Right lobe of liver (tissue), 6 donors: ENCODE measurements around the gene NUDT9. TPM values are rescaled to one million over a fixed set of nuclear protein-coding genes. Genes with fewer than 3 reads are reported as not detected.
"Not testable (repeated sequence)": the region's sequence is repeated elsewhere in the genome, so short reads cannot be mapped to it uniquely, and the experiment has no call there.

ENCODE experiments used
- ATAC-seq, 4 donors: fragments of 200-7000 bp; cut with Tn5 transposase; one replicate each; pipeline ENCODE4 v1.9.1; 2020; ENCODE audit warnings: mild to moderate bottlenecking in 4 of 4, moderate library complexity in 4 of 4
- DNase-seq, 3 donors: peaks; one replicate each; pipeline ENCODE4 v3.0.0-alpha.2; 2020
- H3K27ac ChIP-seq, 3 donors: fragments of 200-600 bp; one replicate each; pipeline ENCODE4 v1.8.0; 2022
- H3K27me3 ChIP-seq, 2 donors: fragments of 200-600 bp; one replicate each; pipeline ENCODE4 v1.8.0; 2022
- H3K36me3 ChIP-seq, 4 donors: fragments of 200-600 bp; sonication (generic) in 1 of 4; one replicate each; pipeline versions ENCODE4 v1.5.1 to v1.8.0; 2017 to 2022; ENCODE audit warnings: control low read depth in 1 of 4
- H3K4me1 ChIP-seq, 4 donors: fragments of 200-600 bp; sonication (generic) in 1 of 4; one replicate each; pipeline versions ENCODE4 v1.5.1 to v1.8.0; 2017 to 2022; ENCODE audit warnings: control low read depth in 1 of 4
- H3K4me3 ChIP-seq, 3 donors: fragments of 200-600 bp; one replicate each; pipeline ENCODE4 v1.8.0; 2022
- H3K9me3 ChIP-seq, 4 donors: fragments of 200-600 bp; sonication (generic) in 1 of 4; one replicate each; pipeline versions ENCODE4 v1.5.1 to v1.8.0; 2017 to 2022; ENCODE audit warnings: control low read depth in 1 of 4
- CTCF ChIP-seq, 4 donors: fragments of 200-600 bp in 3 of 4; fragments of 450-650 bp in 1 of 4; IDR thresholded peaks; one replicate each; pipeline versions ENCODE4 v1.5.1 to v1.8.0; 2016 to 2022; ENCODE audit warnings: antibody characterized with exemption in 4 of 4, mild to moderate bottlenecking in 2 of 4
- POLR2A ChIP-seq: fragments of 450-650 bp; IDR thresholded peaks from one replicate; pipeline ENCODE4 v1.6.1; 2017; ENCODE audit warnings: antibody characterized with exemption, mild to moderate bottlenecking
- WGBS: methylation state at CpG from one replicate; pipeline ENCODE4 v1.1.6; 2018; ENCODE audit warnings: low coverage, low lambda C conversion rate; ENCODE audit not compliant: insufficient coverage; ENCODE audit errors: missing lambda C conversion rate; 5-methylcytosine and 5-hydroxymethylcytosine counted together
- intact Hi-C, 2 donors: fragments of 100-400 bp; cut with DNase I; formaldehyde crosslinking; loops; one replicate each; pipeline versions ENCODE4 v1.11.2 to v1.14.1; 2022
- total RNA-seq, 6 experiments: library from RNA; depleted of rRNA in 2 of 6; stranded (reverse); fragments of >200 nt in 2 of 6; fragmentation: NEBNext Ultra II Directional in 3 of 6; extraction: Animal tissue kit (Norgen Biotek cat#: 25700) in 3 of 6; gene quantifications; one replicate each; pipeline versions ENCODE4 v1.1.0 to v1.2.4, GENCODE V29; 2016 to 2023
- donor health status: DM: no; HTN: yes; CAD: no.
- donor health status: DM: no; HTN: no; CAD: no.
- donor health status: DM: no; HTN: no; CAD: no.
- donor health status: DM: no; HTN: yes; CAD: no.
- donor health status: DM: no; HTN: yes; CAD: no.

NUDT9 gene
- total RNA-seq, 6 experiments from 2014 or later = 13.3 to 53.5 (median 21.2) TPM

DNA sequence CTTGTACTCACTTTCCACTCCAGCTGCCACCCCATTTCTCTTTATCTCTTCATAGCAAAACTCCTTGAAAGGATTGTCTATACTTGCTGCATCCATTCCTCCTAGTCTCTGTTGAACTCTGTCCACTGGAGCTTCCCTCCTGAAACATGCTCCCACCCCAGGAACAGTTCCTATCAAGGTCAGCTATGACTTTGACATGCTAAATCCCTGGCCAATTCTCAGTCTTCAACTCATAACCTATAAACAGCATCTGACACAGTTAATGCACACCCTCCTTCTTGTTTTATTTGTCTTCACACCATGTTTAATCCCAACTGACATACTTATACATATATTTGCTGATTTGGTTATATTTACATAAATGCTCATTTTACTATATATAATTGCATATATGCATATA, 59.0 kb downstream of the NUDT9 start:
- DNase-seq = no peak

DNA sequence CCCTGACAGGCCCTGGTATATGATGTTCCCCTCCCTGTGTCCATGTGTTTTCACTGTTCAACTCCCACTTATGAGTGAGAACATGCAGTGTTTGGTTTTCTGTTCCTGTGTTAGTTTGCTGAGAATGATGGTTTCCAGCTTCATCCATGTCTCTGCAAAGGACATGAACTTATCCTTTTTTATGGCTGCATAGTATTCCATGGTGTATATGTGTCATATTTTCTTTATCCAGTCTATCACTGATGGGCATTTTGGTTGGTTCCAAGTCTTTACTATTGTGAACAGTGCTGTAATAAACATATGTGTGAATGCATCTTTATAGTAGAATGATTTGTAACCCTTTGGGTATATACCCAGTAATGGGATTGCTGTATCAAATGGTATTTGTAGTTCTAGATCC, 60.9 kb downstream of the NUDT9 start:
- DNase-seq, H3K27ac ChIP-seq, H3K4me1 ChIP-seq, H3K9me3 ChIP-seq, H3K4me3 ChIP-seq, ATAC-seq, H3K36me3 ChIP-seq, intact Hi-C loops, H3K27me3 ChIP-seq: not testable (repeated sequence)

More for the DNA sequence above, 59.0 kb downstream of the NUDT9 start:
- no peak for ATAC-seq
- no peak for TF ChIP-seq POLR2A
- TF ChIP-seq CTCF (IDR thresholded peaks at IDR 0.05) = no peak
- H3K4me1 ChIP-seq = no peaks in the 10 kb centered on the region
- no peaks in the 10 kb centered on the region for H3K9me3 ChIP-seq
- H3K36me3 ChIP-seq = no peaks in the 10 kb centered on the region
- intact Hi-C loops = no loop called here
- no peak overlapping the region for H3K4me3 ChIP-seq
- no peaks in the 10 kb centered on the region for H3K27me3 ChIP-seq
- H3K27ac ChIP-seq = no peak overlapping the region

- DNase-seq, H3K36me3 ChIP-seq, H3K27ac ChIP-seq, H3K27me3 ChIP-seq, H3K4me3 ChIP-seq, H3K9me3 ChIP-seq, ATAC-seq, intact Hi-C loops: not testable (repeated sequence)
- WGBS = no CpG with 5 or more reads among the region's 4 CpGs
- H3K4me1 ChIP-seq = peaks cover 0 to 33% (median 8%) of the 10 kb centered on the region in 4 donors
Measured at GRCh38 chr4:87488666-87489065, 66.3 kb downstream of the NUDT9 start.

DNA sequence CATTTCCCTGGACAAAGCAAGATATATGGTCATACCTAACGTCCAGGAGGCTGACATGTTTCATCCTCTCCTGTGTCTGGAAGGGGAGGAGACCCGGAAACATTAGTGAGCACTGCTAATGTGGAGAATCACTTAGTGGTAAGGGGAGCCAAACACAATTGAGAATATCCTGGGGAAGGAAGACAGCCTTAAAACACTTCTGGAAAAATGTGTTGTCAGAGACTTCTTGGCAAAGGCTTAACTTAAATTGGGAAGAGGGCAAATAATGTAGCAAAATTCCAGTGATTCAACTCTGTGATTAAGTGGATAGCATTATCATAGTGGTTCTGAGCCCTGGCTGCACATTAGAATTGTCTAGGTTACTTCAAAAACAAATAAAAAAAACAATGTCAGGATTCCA, 67.3 kb downstream of the NUDT9 start:
- H3K4me1 ChIP-seq = peaks cover 0 to 33% (median 8%) of the 10 kb centered on the region in 4 donors
- ATAC-seq (no peak), DNase-seq (no peak)
- TF ChIP-seq POLR2A (no peak), CTCF (IDR thresholded peaks at IDR 0.05) (no peak)
- no peaks in the 10 kb centered on the region for H3K36me3 ChIP-seq
- no CpG with 5 or more reads among the region's 2 CpGs for WGBS
- no peak overlapping the region for H3K4me3 ChIP-seq
- H3K9me3 ChIP-seq = no peaks in the 10 kb centered on the region
- H3K27me3 ChIP-seq = no peaks in the 10 kb centered on the region
- peak overlapping the region in 1 of 3 donors; percentile 69 for H3K27ac ChIP-seq
- intact Hi-C loops = no loop called here

GRCh38 chr4:87490664-87491369, 68.4 kb downstream of the NUDT9 start:
- Histone ChIP-seq H3K4me3 (peak overlapping the region in 2 of 3 donors; percentile 12 to 22), H3K36me3 (no peaks in the 10 kb centered on the region), H3K4me1 (peaks cover 0 to 33% (median 8%) of the 10 kb centered on the region in 4 donors), H3K27me3 (no peaks in the 10 kb centered on the region), H3K9me3 (no peaks in the 10 kb centered on the region), H3K27ac (peak overlapping the region in 2 of 3 donors; percentile 8 to 69)
- peak in 1 of 3 donors; percentile 64 for DNase-seq
- intact Hi-C loops = no loop called here
- peak; percentile 82 to 92 (median 88) for ATAC-seq
- TF ChIP-seq CTCF (IDR thresholded peaks at IDR 0.05) (no peak), POLR2A (no peak)
- WGBS = 5% methylated on average over 1 of the region's 1 CpG
